ENCODE results near the gene RNH1.
A peak's percentile ranks its signal among the peaks of the same experiment; 100 is the strongest.
"Not testable (repeated sequence)": the region's sequence is repeated elsewhere in the genome, so short reads cannot be mapped to it uniquely, and the experiment has no call there.

The RNH1 gene

DNA sequence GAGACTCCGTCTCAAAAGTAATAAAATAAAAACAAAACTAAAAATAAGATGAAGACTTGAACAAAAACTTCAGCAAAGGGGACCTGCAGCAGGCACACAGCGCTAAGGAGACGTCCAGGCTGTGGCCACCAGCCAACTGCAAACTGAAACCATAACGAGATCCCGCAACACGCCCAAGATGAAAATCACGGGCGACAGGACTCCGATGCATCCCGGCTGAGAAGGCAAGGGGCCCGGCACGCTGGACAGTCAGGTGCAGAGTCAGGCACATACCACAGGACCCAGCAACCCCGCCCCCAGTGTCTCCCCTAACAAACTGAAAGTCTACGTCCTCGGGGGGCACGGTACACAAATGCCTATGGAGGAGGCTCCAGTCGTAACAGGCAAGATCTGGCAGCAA is 19.1 kb upstream of the RNH1 start:
- no CpG with 5 or more reads among the region's 17 CpGs for WGBS (ENCODE audit: extremely low coverage, insufficient coverage, low lambda C conversion rate)
- Histone ChIP-seq H3K4ac (ENCODE audit: low read depth, low read length) (no peak overlapping the region), H3K56ac (ENCODE audit: low read length) (no peak overlapping the region), H2BK5ac (ENCODE audit: low read length) (no peak overlapping the region), H3K4me1 (ENCODE audit: control insufficient read depth, low read depth, low read length) (no peaks in the 10 kb centered on the region), H3K36me3 (ENCODE audit: control insufficient read depth, insufficient read depth, low read length) (no peaks in the 10 kb centered on the region), H3K4me2 (ENCODE audit: low read length) (no peak overlapping the region), H3K79me2 (ENCODE audit: control insufficient read depth, insufficient read depth, low read length) (no peaks in the 10 kb centered on the region), H2AK5ac (ENCODE audit: low read length) (no peak overlapping the region), H3K4me3 (ENCODE audit: low read length) (no peak overlapping the region), H2BK120ac (ENCODE audit: low read depth, low read length) (no peak overlapping the region), H3K27ac (ENCODE audit: low read depth, low read length) (no peak overlapping the region), H3K79me1 (ENCODE audit: low read length) (no peaks in the 10 kb centered on the region), H3K23ac (ENCODE audit: low read length) (no peak overlapping the region), H4K5ac (ENCODE audit: low read length) (no peak overlapping the region), H3K27me3 (ENCODE audit: insufficient read depth, low read length, poor library complexity) (no peaks in the 10 kb centered on the region), H3K9ac (ENCODE audit: low read length) (no peak overlapping the region), H2BK15ac (replicated peaks; ENCODE audit: low read depth) (no peak overlapping the region), H4K8ac (ENCODE audit: low read depth, low read length) (no peak overlapping the region), H3K18ac (ENCODE audit: low read length) (no peak overlapping the region)
- no peak for DNase-seq

DNA sequence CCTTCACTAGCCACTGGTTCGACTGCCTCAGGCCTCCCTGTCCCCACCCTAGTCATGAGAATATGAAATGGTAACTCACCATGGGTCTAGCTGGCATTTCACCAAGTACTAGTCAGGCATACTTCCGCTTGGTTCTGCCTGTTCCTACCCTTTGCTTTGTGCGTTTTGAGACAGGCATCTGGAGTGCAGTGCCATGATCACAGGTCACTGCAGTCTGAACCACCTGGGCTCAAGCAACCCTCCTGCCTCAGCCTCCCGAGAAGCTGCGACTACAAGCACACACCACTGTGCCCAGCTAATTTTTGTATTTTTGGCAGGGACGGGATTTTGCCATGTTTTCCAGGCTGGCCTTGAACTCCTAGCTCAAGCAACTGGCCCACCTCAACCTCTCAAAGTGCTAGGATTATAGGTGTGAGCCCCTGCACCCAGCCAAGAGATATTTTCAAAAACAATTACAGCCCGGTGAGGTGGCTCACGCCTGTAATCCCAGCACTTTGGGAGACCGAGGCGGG is 14.2 kb upstream of the RNH1 start:
- Histone ChIP-seq H4K5ac (ENCODE audit: low read length) (no peak overlapping the region), H3K79me2 (ENCODE audit: control insufficient read depth, insufficient read depth, low read length) (no peaks in the 10 kb centered on the region), H3K4me3 (ENCODE audit: low read length) (no peak overlapping the region), H2AK5ac (ENCODE audit: low read length) (no peak overlapping the region), H2BK15ac (replicated peaks; ENCODE audit: low read depth) (no peak overlapping the region), H3K27me3 (ENCODE audit: insufficient read depth, low read length, poor library complexity) (no peaks in the 10 kb centered on the region), H3K36me3 (ENCODE audit: control insufficient read depth, insufficient read depth, low read length) (no peaks in the 10 kb centered on the region), H3K4me1 (ENCODE audit: control insufficient read depth, low read depth, low read length) (no peaks in the 10 kb centered on the region), H4K8ac (ENCODE audit: low read depth, low read length) (no peak overlapping the region), H3K9ac (ENCODE audit: low read length) (no peak overlapping the region), H3K56ac (ENCODE audit: low read length) (no peak overlapping the region), H3K4ac (ENCODE audit: low read depth, low read length) (no peak overlapping the region), H3K18ac (ENCODE audit: low read length) (no peak overlapping the region), H2BK5ac (ENCODE audit: low read length) (no peak overlapping the region), H3K79me1 (ENCODE audit: low read length) (no peaks in the 10 kb centered on the region), H3K27ac (ENCODE audit: low read depth, low read length) (no peak overlapping the region), H2BK120ac (ENCODE audit: low read depth, low read length) (no peak overlapping the region), H3K23ac (ENCODE audit: low read length) (no peak overlapping the region), H3K4me2 (ENCODE audit: low read length) (no peak overlapping the region)
- no peak for DNase-seq
- WGBS (ENCODE audit: extremely low coverage, insufficient coverage, low lambda C conversion rate) = no CpG with 5 or more reads among the region's 10 CpGs

GRCh38 chr11:520428-521176 is 13.6 kb upstream of the RNH1 start:
- H3K4me1 ChIP-seq (ENCODE audit: control insufficient read depth, low read depth, low read length) = no peaks in the 10 kb centered on the region
- no peak overlapping the region for H2BK5ac ChIP-seq (ENCODE audit: low read length)
- H3K79me2 ChIP-seq (ENCODE audit: control insufficient read depth, insufficient read depth, low read length) = no peaks in the 10 kb centered on the region
- no peak overlapping the region for H3K4me3 ChIP-seq (ENCODE audit: low read length)
- H2AK5ac ChIP-seq (ENCODE audit: low read length) = no peak overlapping the region
- H3K56ac ChIP-seq (ENCODE audit: low read length) = no peak overlapping the region
- H3K27ac ChIP-seq (ENCODE audit: low read depth, low read length) = no peak overlapping the region
- H3K9ac ChIP-seq (ENCODE audit: low read length) = no peak overlapping the region
- H3K23ac ChIP-seq (ENCODE audit: low read length) = no peak overlapping the region
- H3K4me2 ChIP-seq (ENCODE audit: low read length) = no peak overlapping the region
- H3K36me3 ChIP-seq (ENCODE audit: control insufficient read depth, insufficient read depth, low read length) = no peaks in the 10 kb centered on the region
- H3K4ac ChIP-seq (ENCODE audit: low read depth, low read length) = no peak overlapping the region
- no peak overlapping the region for H2BK120ac ChIP-seq (ENCODE audit: low read depth, low read length)
- no peak for DNase-seq
- no peaks in the 10 kb centered on the region for H3K27me3 ChIP-seq (ENCODE audit: insufficient read depth, low read length, poor library complexity)
- no peak overlapping the region for H4K5ac ChIP-seq (ENCODE audit: low read length)
- no CpG with 5 or more reads among the region's 39 CpGs for WGBS (ENCODE audit: extremely low coverage, insufficient coverage, low lambda C conversion rate)
- no peak overlapping the region for H3K18ac ChIP-seq (ENCODE audit: low read length)
- no peaks in the 10 kb centered on the region for H3K79me1 ChIP-seq (ENCODE audit: low read length)
- no peak overlapping the region for H4K8ac ChIP-seq (ENCODE audit: low read depth, low read length)
- H2BK15ac ChIP-seq (replicated peaks; ENCODE audit: low read depth) = no peak overlapping the region

DNA sequence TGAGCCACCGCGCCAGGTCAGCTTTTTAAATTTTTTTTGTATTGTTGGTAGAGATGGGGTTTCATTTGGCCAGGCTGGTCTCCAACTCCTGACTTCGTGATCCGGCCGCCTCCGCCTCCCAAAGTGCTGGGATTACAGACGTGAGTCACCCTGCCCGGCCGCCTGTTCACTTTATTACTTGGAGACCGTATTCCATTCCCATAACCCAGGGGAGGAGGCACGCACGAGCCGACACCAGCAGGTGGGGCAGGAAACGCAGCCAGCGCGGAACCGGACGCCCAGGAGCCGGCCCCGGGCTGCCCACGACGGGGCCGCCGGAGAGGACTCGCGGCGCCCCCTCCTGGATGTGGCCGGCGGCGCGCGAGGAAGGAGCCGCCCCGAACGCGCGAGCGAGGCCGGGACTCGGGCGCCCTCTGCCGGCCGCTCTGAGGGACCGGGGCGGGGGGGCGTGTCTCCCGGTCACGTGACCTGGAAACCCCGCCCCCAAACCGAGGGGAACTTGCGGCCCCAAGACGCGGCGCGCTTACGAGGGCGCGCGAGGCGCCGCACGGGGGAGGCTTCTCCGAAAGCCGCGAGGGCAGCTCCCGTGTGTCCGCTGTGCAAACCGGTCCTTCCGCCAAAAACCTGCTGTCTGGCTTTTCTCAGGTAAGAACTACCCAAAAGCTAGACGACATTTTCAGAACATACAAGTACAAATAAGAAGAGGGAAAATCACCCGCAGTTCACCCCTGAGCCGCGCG is 11.6 kb upstream of the RNH1 start:
- Histone ChIP-seq H3K79me1 (ENCODE audit: low read length) (no peaks in the 10 kb centered on the region), H4K5ac (ENCODE audit: low read length) (no peak overlapping the region), H2BK5ac (ENCODE audit: low read length) (no peak overlapping the region), H2BK120ac (ENCODE audit: low read depth, low read length) (no peak overlapping the region), H2AK5ac (ENCODE audit: low read length) (no peak overlapping the region), H3K4me2 (ENCODE audit: low read length) (no peak overlapping the region), H3K18ac (ENCODE audit: low read length) (no peak overlapping the region), H3K27me3 (ENCODE audit: insufficient read depth, low read length, poor library complexity) (no peaks in the 10 kb centered on the region), H3K4me1 (ENCODE audit: control insufficient read depth, low read depth, low read length) (no peaks in the 10 kb centered on the region), H3K9ac (ENCODE audit: low read length) (no peak overlapping the region), H4K8ac (ENCODE audit: low read depth, low read length) (peak overlapping the region; percentile 6), H3K79me2 (ENCODE audit: control insufficient read depth, insufficient read depth, low read length) (no peaks in the 10 kb centered on the region), H3K4ac (ENCODE audit: low read depth, low read length) (no peak overlapping the region), H3K23ac (ENCODE audit: low read length) (no peak overlapping the region), H3K4me3 (ENCODE audit: low read length) (no peak overlapping the region), H2BK15ac (replicated peaks; ENCODE audit: low read depth) (no peak overlapping the region), H3K36me3 (ENCODE audit: control insufficient read depth, insufficient read depth, low read length) (no peaks in the 10 kb centered on the region), H3K56ac (ENCODE audit: low read length) (no peak overlapping the region), H3K27ac (ENCODE audit: low read depth, low read length) (no peak overlapping the region)
- no CpG with 5 or more reads among the region's 74 CpGs for WGBS (ENCODE audit: extremely low coverage, insufficient coverage, low lambda C conversion rate)
- DNase-seq = peak; percentile 87

DNA sequence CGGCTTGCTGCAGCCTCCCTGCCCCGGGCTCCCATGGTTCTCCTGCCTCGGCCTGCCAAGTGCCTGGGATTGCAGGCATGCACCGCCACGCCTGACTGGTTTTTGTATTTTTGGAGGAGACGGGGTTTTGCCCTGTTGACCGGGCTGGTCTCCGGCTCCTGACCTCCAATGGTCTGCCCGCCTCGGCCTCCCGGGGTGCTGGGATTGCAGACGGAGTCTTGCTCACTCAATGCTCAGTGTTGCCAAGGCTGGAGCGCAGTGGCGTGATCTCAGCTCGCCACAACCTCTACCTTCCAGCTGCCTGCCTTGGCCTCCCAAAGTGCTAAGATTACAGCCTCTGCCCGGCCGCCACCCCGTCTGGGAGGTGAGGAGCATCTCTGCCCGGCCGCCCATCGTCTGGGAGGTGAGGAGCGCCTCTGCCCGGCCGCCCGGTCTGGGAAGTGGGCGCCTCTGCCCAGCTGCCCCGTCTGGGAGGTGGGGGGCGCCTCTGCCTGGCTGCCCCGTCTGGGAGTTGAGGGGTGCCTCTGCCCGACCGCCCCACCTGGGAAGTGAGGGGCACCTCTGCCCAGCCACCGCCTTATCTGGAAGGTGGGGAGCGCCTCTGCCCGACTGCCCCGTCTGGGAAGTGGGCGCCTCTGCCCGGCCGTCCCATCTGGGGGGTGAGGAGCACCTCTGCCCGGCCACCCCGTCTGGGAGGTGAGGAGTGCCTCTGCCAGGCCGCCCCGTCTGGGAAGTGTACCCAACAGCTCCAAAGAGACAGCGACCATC is 10.1 kb upstream of the RNH1 start:
- not testable (repeated sequence) for DNase-seq; H3K9ac ChIP-seq (ENCODE audit: low read length); H3K27me3 ChIP-seq (ENCODE audit: insufficient read depth, low read length, poor library complexity); H2AK5ac ChIP-seq (ENCODE audit: low read length); H3K4me3 ChIP-seq (ENCODE audit: low read length); H3K4me1 ChIP-seq (ENCODE audit: control insufficient read depth, low read depth, low read length); H3K36me3 ChIP-seq (ENCODE audit: control insufficient read depth, insufficient read depth, low read length); H2BK120ac ChIP-seq (ENCODE audit: low read depth, low read length); H3K56ac ChIP-seq (ENCODE audit: low read length); H3K23ac ChIP-seq (ENCODE audit: low read length); H3K79me2 ChIP-seq (ENCODE audit: control insufficient read depth, insufficient read depth, low read length); H3K79me1 ChIP-seq (ENCODE audit: low read length); H4K8ac ChIP-seq (ENCODE audit: low read depth, low read length); H2BK5ac ChIP-seq (ENCODE audit: low read length); H3K4me2 ChIP-seq (ENCODE audit: low read length); H2BK15ac ChIP-seq (replicated peaks; ENCODE audit: low read depth); H4K5ac ChIP-seq (ENCODE audit: low read length); H3K27ac ChIP-seq (ENCODE audit: low read depth, low read length); H3K4ac ChIP-seq (ENCODE audit: low read depth, low read length); H3K18ac ChIP-seq (ENCODE audit: low read length)
- WGBS (ENCODE audit: extremely low coverage, insufficient coverage, low lambda C conversion rate) = no CpG with 5 or more reads among the region's 43 CpGs
